Stimulated activated CD8-positive, alpha-beta memory T cell treated with anti-CD3 and anti-CD28 coated beads, Interleukin-12 subunit alpha, Interleukin-12 subunit beta, amount 100 ng/mL, for 24 hours (primary cell): ENCODE measurements around the gene TARM1.
"Not testable (repeated sequence)": the region's sequence is repeated elsewhere in the genome, so short reads cannot be mapped to it uniquely, and the experiment has no call there.

ENCODE experiments used
- DNase-seq: peaks from one replicate; pipeline ENCODE4 v3.0.0-alpha.2; 2020; ENCODE audit errors: extremely low read depth

Gene TARM1

GRCh38 chr19:54099903-54100255 lies 18.7 kb upstream of the TARM1 start:
- DNase-seq: not testable (repeated sequence)

- DNase-seq: no peak
These were observed 18.2 kb upstream of the TARM1 start for GRCh38 chr19:54099190-54099902.

- no peak for DNase-seq
These were observed 15.5 kb upstream of the TARM1 start for GRCh38 chr19:54096617-54097106.

- not testable (repeated sequence) for DNase-seq
These were observed 14.9 kb upstream of the TARM1 start for GRCh38 chr19:54095859-54096616.

GRCh38 chr19:54095136-54095858 lies 14.1 kb upstream of the TARM1 start:
- no peak for DNase-seq

GRCh38 chr19:54094426-54095000 lies 13.3 kb upstream of the TARM1 start:
- DNase-seq: no peak

GRCh38 chr19:54084410-54084809 lies 3.2 kb upstream of the TARM1 start:
- DNase-seq: no peak

- no peak for DNase-seq
These were observed 3.8 kb downstream of the TARM1 start for GRCh38 chr19:54077334-54077733.

GRCh38 chr19:54074851-54075250 lies 6.3 kb downstream of the TARM1 start:
- no peak for DNase-seq

GRCh38 chr19:54073829-54074228 lies 7.3 kb downstream of the TARM1 start:
- no peak for DNase-seq

GRCh38 chr19:54069470-54069869 lies 11.7 kb downstream of the TARM1 start:
- DNase-seq: no peak

- DNase-seq: no peak
These were observed 17.6 kb downstream of the TARM1 start, which contains the start of gene VSTM1 for GRCh38 chr19:54063350-54064116. Gene VSTM1, minus strand, starts transcription at chr19:54063897. Its CDS starts 120 bp downstream, at chr19:54063777.

GRCh38 chr19:54062643-54063042 lies 18.5 kb downstream of the TARM1 start:
- DNase-seq: no peak

- no peak for DNase-seq
These were observed 33.5 kb downstream of the TARM1 start for GRCh38 chr19:54047616-54048015.

- no peak for DNase-seq
These were observed 35.4 kb downstream of the TARM1 start for GRCh38 chr19:54045771-54046170.

- DNase-seq: no peak
These were observed 38.2 kb downstream of the TARM1 start for GRCh38 chr19:54042989-54043388.

- no peak for DNase-seq
These were observed 39.1 kb downstream of the TARM1 start for GRCh38 chr19:54041969-54042606.

- no peak for DNase-seq
These were observed 41.2 kb downstream of the TARM1 start for GRCh38 chr19:54040003-54040402.

- DNase-seq: not testable (repeated sequence)
These were observed 44.6 kb downstream of the TARM1 start for GRCh38 chr19:54036542-54036941.
